K562 (cell line): ENCODE results near the gene PA2G4. TPM values are rescaled to one million over a fixed set of nuclear protein-coding genes. Genes with fewer than 3 reads are reported as not detected.

Source experiments
- ARID3A ChIP-seq: IDR thresholded peaks from 2 replicates; pipeline ENCODE4 v1.6.1; 2012; ENCODE audit warnings: low read depth, low read length, improper control_type of control experiment, borderline replicate concordance
- COPS2 ChIP-seq: fragments of 450-650 bp; conservative IDR thresholded peaks from 2 replicates; pipeline ENCODE4 v1.6.1; 2016; ENCODE audit warnings: mild to moderate bottlenecking, moderate library complexity
- GABPA ChIP-seq: fragments of 200-800 bp; sonication (Bioruptor generic); conservative IDR thresholded peaks from 2 replicates; pipeline ENCODE4 v1.6.1; 2016; ENCODE audit warnings: low read depth, missing genetic modification characterization, missing compliant biosample characterization
- HNRNPL ChIP-seq: fragments of 200-400 bp; formaldehyde crosslinking; IDR thresholded peaks from 2 replicates; pipeline ENCODE4 v1.6.1; 2017; ENCODE audit warnings: low read depth, mild to moderate bottlenecking, low read length
- MYNN ChIP-seq, 2 experiments: sonication (generic); formaldehyde crosslinking in 1 of 2; IDR thresholded peaks; 2 replicates each; pipeline versions ENCODE4 v1.5.0 to v1.6.1; 2016 to 2020; ENCODE audit warnings: antibody characterized with exemption in 1 of 2, missing genetic modification reagents in 1 of 2
- NONO ChIP-seq, 2 experiments: fragments of 200-400 bp in 1 of 2; fragments of 450-650 bp in 1 of 2; formaldehyde crosslinking in 1 of 2; IDR thresholded peaks; 2 replicates each; pipeline ENCODE4 v1.6.1; 2017; ENCODE audit warnings: low read depth in 2 of 2, mild to moderate bottlenecking in 2 of 2, moderate library complexity in 2 of 2, low read length in 1 of 2
- NR3C1 ChIP-seq: sonication (generic); formaldehyde crosslinking; IDR thresholded peaks from 2 replicates; pipeline ENCODE4 v1.8.1; 2022; ENCODE audit warnings: missing genetic modification reagents
- PML ChIP-seq: IDR thresholded peaks from 2 replicates; pipeline ENCODE4 v1.6.1; 2012; ENCODE audit warnings: low read length, inconsistent platforms
- POLR3A ChIP-seq: IDR thresholded peaks from 2 replicates; pipeline ENCODE4 v1.6.1; 2011; ENCODE audit warnings: borderline replicate concordance, mild to moderate bottlenecking, moderate library complexity; ENCODE audit not compliant: insufficient read length, insufficient read depth; ENCODE audit errors: extremely low read depth
- RHOXF2B ChIP-seq: fragments of 250-450 bp; sonication (Bioruptor Pico); conservative IDR thresholded peaks from 2 replicates; pipeline ENCODE4 v1.5.1; 2021
- SFPQ ChIP-seq: fragments of 200-400 bp; formaldehyde crosslinking; IDR thresholded peaks from 2 replicates; pipeline ENCODE4 v1.6.1; 2017; ENCODE audit warnings: mild to moderate bottlenecking, low read depth, low read length, moderate library complexity
- SMAD3 ChIP-seq: fragments of 450-650 bp; formaldehyde crosslinking; conservative IDR thresholded peaks from 2 replicates; pipeline ENCODE4 v1.4.0; 2020; ENCODE audit warnings: mild to moderate bottlenecking
- SMARCE1 ChIP-seq: fragments of 450-650 bp; IDR thresholded peaks from 2 replicates; pipeline ENCODE4 v1.7.1; 2016; ENCODE audit warnings: mild to moderate bottlenecking
- YBX1 ChIP-seq: fragments of 450-650 bp; IDR thresholded peaks from 2 replicates; pipeline ENCODE4 v1.7.1; 2016; ENCODE audit warnings: mild to moderate bottlenecking
- ZC3H4 ChIP-seq: sonication (generic); formaldehyde crosslinking; IDR thresholded peaks from 2 replicates; pipeline ENCODE4 v1.9.0; 2021; ENCODE audit warnings: missing genetic modification reagents, borderline replicate concordance
- ZNF561 ChIP-seq: fragments of 450-650 bp; formaldehyde crosslinking; conservative IDR thresholded peaks from 2 replicates; pipeline ENCODE4 v1.4.0; 2020; ENCODE audit warnings: mild to moderate bottlenecking, moderate library complexity
- ZNF766 ChIP-seq: fragments of 200-800 bp; sonication (Bioruptor generic); conservative IDR thresholded peaks from 2 replicates; pipeline ENCODE4 v1.6.1; 2016; ENCODE audit warnings: missing genetic modification characterization, missing compliant biosample characterization
- ZNF780A ChIP-seq: fragments of 250-450 bp; sonication (Bioruptor Pico); IDR thresholded peaks from 2 replicates; pipeline ENCODE4 v1.5.0; 2021; ENCODE audit warnings: mild to moderate bottlenecking
- ZNF830 ChIP-seq: fragments of 250-450 bp; sonication (Bioruptor Pico); IDR thresholded peaks from 2 replicates; pipeline ENCODE4 v1.5.0; 2021; ENCODE audit warnings: mild to moderate bottlenecking
- polyA plus RNA-seq, 8 experiments: library from polyadenylated mRNA; depleted of rRNA in 4 of 8; stranded (reverse) in 5 of 8; unstranded in 3 of 8; fragments of >200 nt; fragmentation: Nextera tagmentation in 2 of 8; fragmentation: Illumina TruSeq in 1 of 8; extraction: Ambion mirVana in 2 of 8; extraction: Trizol in 1 of 8; gene quantifications; 2 replicates each; pipeline versions ENCODE4 v1.2.1 to v1.2.3, GENCODE V29; 2011 to 2014; ENCODE audit warnings: inconsistent platforms in 1 of 8, missing spikeins in 1 of 8
- total RNA-seq, 7 experiments: library from RNA; depleted of rRNA in 6 of 7; stranded (reverse); fragments of >200 nt in 6 of 7; fragmentation: Illumina TruSeq in 2 of 7; extraction: Trizol in 2 of 7; gene quantifications; 2 replicates each; pipeline versions ENCODE4 v1.2.1 to v1.2.3, GENCODE V29; 2011 to 2021; ENCODE audit warnings: low replicate concordance in 1 of 7
- TF ChIP-seq, protein P1 (sequence below): fragments of 450-650 bp; IDR thresholded peaks from 2 replicates; pipeline ENCODE4 v1.6.1; 2017; ENCODE audit warnings: antibody characterized with exemption, mild to moderate bottlenecking

Gene PA2G4
- total and polyA plus RNA-seq, 9 of the 15 experiments (the other 6 are each of a cell fraction or from before 2014, with no cell fraction given): 230 to 925 (median 638) TPM

- no peak for TF ChIP-seq ZC3H4 (CRISPR knock-in tag)
- no peak for TF ChIP-seq ZNF780A (CRISPR knock-in tag)
- no peak for TF ChIP-seq RHOXF2B (CRISPR knock-in tag)
- TF ChIP-seq ZNF561 (CRISPR knock-in tag): no peak
- TF ChIP-seq, protein P1, sequence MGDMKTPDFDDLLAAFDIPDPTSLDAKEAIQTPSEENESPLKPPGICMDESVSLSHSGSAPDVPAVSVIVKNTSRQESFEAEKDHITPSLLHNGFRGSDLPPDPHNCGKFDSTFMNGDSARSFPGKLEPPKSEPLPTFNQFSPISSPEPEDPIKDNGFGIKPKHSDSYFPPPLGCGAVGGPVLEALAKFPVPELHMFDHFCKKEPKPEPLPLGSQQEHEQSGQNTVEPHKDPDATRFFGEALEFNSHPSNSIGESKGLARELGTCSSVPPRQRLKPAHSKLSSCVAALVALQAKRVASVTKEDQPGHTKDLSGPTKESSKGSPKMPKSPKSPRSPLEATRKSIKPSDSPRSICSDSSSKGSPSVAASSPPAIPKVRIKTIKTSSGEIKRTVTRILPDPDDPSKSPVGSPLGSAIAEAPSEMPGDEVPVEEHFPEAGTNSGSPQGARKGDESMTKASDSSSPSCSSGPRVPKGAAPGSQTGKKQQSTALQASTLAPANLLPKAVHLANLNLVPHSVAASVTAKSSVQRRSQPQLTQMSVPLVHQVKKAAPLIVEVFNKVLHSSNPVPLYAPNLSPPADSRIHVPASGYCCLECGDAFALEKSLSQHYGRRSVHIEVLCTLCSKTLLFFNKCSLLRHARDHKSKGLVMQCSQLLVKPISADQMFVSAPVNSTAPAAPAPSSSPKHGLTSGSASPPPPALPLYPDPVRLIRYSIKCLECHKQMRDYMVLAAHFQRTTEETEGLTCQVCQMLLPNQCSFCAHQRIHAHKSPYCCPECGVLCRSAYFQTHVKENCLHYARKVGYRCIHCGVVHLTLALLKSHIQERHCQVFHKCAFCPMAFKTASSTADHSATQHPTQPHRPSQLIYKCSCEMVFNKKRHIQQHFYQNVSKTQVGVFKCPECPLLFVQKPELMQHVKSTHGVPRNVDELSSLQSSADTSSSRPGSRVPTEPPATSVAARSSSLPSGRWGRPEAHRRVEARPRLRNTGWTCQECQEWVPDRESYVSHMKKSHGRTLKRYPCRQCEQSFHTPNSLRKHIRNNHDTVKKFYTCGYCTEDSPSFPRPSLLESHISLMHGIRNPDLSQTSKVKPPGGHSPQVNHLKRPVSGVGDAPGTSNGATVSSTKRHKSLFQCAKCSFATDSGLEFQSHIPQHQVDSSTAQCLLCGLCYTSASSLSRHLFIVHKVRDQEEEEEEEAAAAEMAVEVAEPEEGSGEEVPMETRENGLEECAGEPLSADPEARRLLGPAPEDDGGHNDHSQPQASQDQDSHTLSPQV: no peak
- no peak for TF ChIP-seq MYNN (IDR thresholded peaks at IDR 0.05)
- no peak for TF ChIP-seq MYNN (CRISPR knock-in tag; IDR thresholded peaks at IDR 0.05)
- no peak; a peak in 1 of 4 replicates for TF ChIP-seq NONO (IDR thresholded peaks at IDR 0.05; ENCODE audit: low read depth in 2 of 2, low read length in 1 of 2)
- TF ChIP-seq ZNF766 (CRISPR knock-in tag): no peak
- TF ChIP-seq HNRNPL: no peak
- no peak for TF ChIP-seq COPS2
- no peak for TF ChIP-seq GABPA (tag)
- 0 out of 2 replicates have a peak, but pooled peaks have one; percentile 59 for TF ChIP-seq ZNF830
- TF ChIP-seq SMAD3 (CRISPR knock-in tag): no peak
- no peak for TF ChIP-seq NR3C1 (CRISPR knock-in tag)
- TF ChIP-seq PML: 0 out of 2 replicates have a peak, but pooled peaks have one; percentile 10
- no peak for TF ChIP-seq SFPQ
- no peak for TF ChIP-seq YBX1
- TF ChIP-seq ARID3A: no peak
- TF ChIP-seq SMARCE1: peak; percentile 11; the same call in 1 of the 2 replicates
- TF ChIP-seq POLR3A: no peak
These were observed 23.1 kb downstream of the PA2G4 start (continued) for GRCh38 chr12:56127485-56127887.
